A549 (cell line): ENCODE measurements around the gene TRPV3. TPM values are rescaled to one million over a fixed set of nuclear protein-coding genes. Genes with fewer than 3 reads are reported as not detected.
"Not testable (repeated sequence)": the region's sequence is repeated elsewhere in the genome, so short reads cannot be mapped to it uniquely, and the experiment has no call there.

Experiments used
- ATAC-seq, 2 experiments: fragments of 200-7000 bp in 1 of 2; fragments of >200 bp in 1 of 2; cut with Nextera tagmentation in 1 of 2; cut with Tn5 transposase in 1 of 2; 3 replicates each; pipeline versions ENCODE4 v1.8.0 to v1.9.1; 2018 to 2020; ENCODE audit warnings: mild to moderate bottlenecking in 1 of 2, moderate library complexity in 1 of 2
- CTCF ChIA-PET: fragments of 300-600 bp; sonication (Branson Sonifier 250); formaldehyde crosslinking; extraction: SDS; loops from one replicate; lab custom pipeline; 2021; ENCODE audit warnings: antibody characterized with exemption, inconsistent platforms; lab: Yijun Ruan, JAX
- POLR2A ChIA-PET: fragments of 350-600 bp; formaldehyde crosslinking; extraction: SDS; loops from one replicate; lab custom pipeline; 2021; ENCODE audit warnings: antibody characterized with exemption, inconsistent platforms; lab: Yijun Ruan, JAX
- DNase-seq, 2 experiments: peaks; one replicate each; pipeline versions ENCODE4 v3.0.0 to v3.0.0-alpha.2; 2011 to 2016; ENCODE audit warnings: low read depth in 1 of 2, low spot score in 1 of 2
- FAIRE-seq: peaks from 2 replicates; lab custom pipeline; 2011; peaks lifted over from hg19 to GRCh38; lab: Jason Lieb, UNC
- H3K27ac ChIP-seq, 2 experiments: fragments of >200 bp; sonication (Bioruptor Twin); formaldehyde crosslinking; 3 replicates each; pipeline ENCODE4 v1.5.1; 2016 to 2017
- H3K4me1 ChIP-seq: fragments of >200 bp; sonication (Bioruptor Twin); formaldehyde crosslinking; 3 replicates; pipeline ENCODE4 v1.6.1; 2016
- H3K4me2 ChIP-seq: fragments of >200 bp; sonication (Bioruptor Twin); formaldehyde crosslinking; 3 replicates; pipeline ENCODE4 v1.6.1; 2016
- H3K4me3 ChIP-seq: fragments of >200 bp; sonication (Bioruptor Twin); formaldehyde crosslinking; 3 replicates; pipeline ENCODE4 v1.5.1; 2016
- H3K9me3 ChIP-seq: fragments of >200 bp; sonication (Bioruptor Twin); formaldehyde crosslinking; 3 replicates; pipeline ENCODE4 v1.6.1; 2016
- CBX8 ChIP-seq: fragments of 200-600 bp; sonication (generic); IDR thresholded peaks from 2 replicates; pipeline ENCODE4 v1.6.1; 2016
- CEBPB ChIP-seq, 2 experiments: fragments of >200 bp in 1 of 2; sonication (Bioruptor Twin) in 1 of 2; formaldehyde crosslinking in 1 of 2; IDR thresholded peaks; 2 replicates each; pipeline ENCODE4 v1.6.1; 2012 to 2016
- CHD4 ChIP-seq: fragments of 200-600 bp; sonication (generic); IDR thresholded peaks from 2 replicates; pipeline ENCODE4 v1.6.1; 2016; ENCODE audit warnings: antibody characterized with exemption, mild to moderate bottlenecking, borderline replicate concordance
- EHMT2 ChIP-seq: fragments of 200-600 bp; sonication (generic); IDR thresholded peaks from 2 replicates; pipeline ENCODE4 v1.6.1; 2016; ENCODE audit warnings: antibody characterized with exemption, low read depth, mild to moderate bottlenecking, moderate library complexity
- ELK1 ChIP-seq: fragments of 150-350 bp; IDR thresholded peaks from 2 replicates; pipeline ENCODE4 v1.6.1; 2014; ENCODE audit warnings: low read depth, mild to moderate bottlenecking, low read length
- ESRRA ChIP-seq: fragments of 150-350 bp; IDR thresholded peaks from 2 replicates; pipeline ENCODE4 v1.6.1; 2014; ENCODE audit warnings: mild to moderate bottlenecking, low read length, borderline replicate concordance
- FOXS1 ChIP-seq: fragments of 250-450 bp; sonication (Bioruptor Pico); IDR thresholded peaks from 2 replicates; pipeline ENCODE4 v1.5.0; 2020; ENCODE audit warnings: mild to moderate bottlenecking, moderate library complexity
- HDAC2 ChIP-seq: fragments of 200-600 bp; sonication (generic); IDR thresholded peaks from 2 replicates; pipeline ENCODE4 v1.6.1; 2016
- HOXA7 ChIP-seq: fragments of 250-450 bp; sonication (Bioruptor Pico); IDR thresholded peaks from 2 replicates; pipeline ENCODE4 v1.5.0; 2020; ENCODE audit warnings: mild to moderate bottlenecking, moderate library complexity
- HOXB13 ChIP-seq: fragments of 250-450 bp; sonication (Bioruptor Pico); IDR thresholded peaks from 2 replicates; pipeline ENCODE4 v1.5.0; 2020; ENCODE audit warnings: low read depth, mild to moderate bottlenecking, moderate library complexity
- HOXB5 ChIP-seq: fragments of 250-450 bp; sonication (Bioruptor Pico); IDR thresholded peaks from 2 replicates; pipeline ENCODE4 v1.5.0; 2020; ENCODE audit warnings: mild to moderate bottlenecking, moderate library complexity
- JUN ChIP-seq, 2 experiments: fragments of >200 bp; sonication (Bioruptor Twin); formaldehyde crosslinking; IDR thresholded peaks; 2 replicates in 1 of 2; 3 replicates in 1 of 2; pipeline ENCODE4 v1.6.1; 2016 to 2017
- JUNB ChIP-seq: fragments of >200 bp; sonication (Bioruptor Twin); formaldehyde crosslinking; IDR thresholded peaks from 2 replicates; pipeline ENCODE4 v1.6.1; 2016
- KDM5A ChIP-seq: fragments of 200-600 bp; sonication (generic); IDR thresholded peaks from 2 replicates; pipeline ENCODE4 v1.6.1; 2016; ENCODE audit warnings: antibody characterized with exemption, mild to moderate bottlenecking
- MAFK ChIP-seq: fragments of 450-650 bp; IDR thresholded peaks from 2 replicates; pipeline ENCODE4 v1.6.1; 2014; ENCODE audit not compliant: partially characterized antibody
- NFE2L2 ChIP-seq: fragments of 150-350 bp; conservative IDR thresholded peaks from 2 replicates; pipeline ENCODE4 v1.6.1; 2014; ENCODE audit warnings: low read length
- NPAS2 ChIP-seq: fragments of 250-450 bp; sonication (Bioruptor Pico); IDR thresholded peaks from 2 replicates; pipeline ENCODE4 v1.8.0; 2022; ENCODE audit warnings: mild to moderate bottlenecking, moderate library complexity, borderline replicate concordance
- NR3C1 ChIP-seq: fragments of >200 bp; sonication (Bioruptor Twin); formaldehyde crosslinking; IDR thresholded peaks from 3 replicates; pipeline ENCODE4 v1.6.1; 2017
- POLR2A ChIP-seq: IDR thresholded peaks from 2 replicates; pipeline ENCODE4 v1.6.1; 2012; ENCODE audit warnings: mild to moderate bottlenecking, low read length
- RAD21 ChIP-seq, 2 experiments: fragments of >200 bp in 1 of 2; sonication (Bioruptor Twin) in 1 of 2; formaldehyde crosslinking in 1 of 2; IDR thresholded peaks in 1 of 2; conservative IDR thresholded peaks in 1 of 2; 2 replicates in 1 of 2; 3 replicates in 1 of 2; pipeline ENCODE4 v1.6.1; 2012 to 2018; ENCODE audit warnings: inconsistent platforms in 1 of 2
- RARB ChIP-seq: fragments of 250-450 bp; sonication (Bioruptor Pico); IDR thresholded peaks from 2 replicates; pipeline ENCODE4 v1.8.0; 2021; ENCODE audit warnings: mild to moderate bottlenecking, moderate library complexity
- RCOR1 ChIP-seq: fragments of 150-350 bp; IDR thresholded peaks from 2 replicates; pipeline ENCODE4 v1.6.1; 2014; ENCODE audit warnings: antibody characterized with exemption, low read length, low read depth
- RNF2 ChIP-seq: fragments of 200-600 bp; sonication (generic); IDR thresholded peaks from 2 replicates; pipeline ENCODE4 v1.6.1; 2016; ENCODE audit warnings: low read depth, mild to moderate bottlenecking, antibody characterized with exemption, moderate library complexity, borderline replicate concordance
- SMC3 ChIP-seq: fragments of >200 bp; sonication (Bioruptor Twin); formaldehyde crosslinking; IDR thresholded peaks from 3 replicates; pipeline ENCODE4 v1.6.1; 2018; ENCODE audit warnings: inconsistent platforms
- TP53 ChIP-seq: fragments of 250-450 bp; sonication (Bioruptor Pico); IDR thresholded peaks from 2 replicates; pipeline ENCODE4 v1.5.0; 2021; ENCODE audit warnings: mild to moderate bottlenecking, moderate library complexity
- ZFP36 ChIP-seq: fragments of 450-650 bp; IDR thresholded peaks from 2 replicates; pipeline ENCODE4 v1.6.1; 2014; ENCODE audit warnings: borderline replicate concordance; ENCODE audit not compliant: partially characterized antibody
- ZSCAN20 ChIP-seq: fragments of 250-450 bp; sonication (Bioruptor Pico); IDR thresholded peaks from 2 replicates; pipeline ENCODE4 v1.8.0; 2022; ENCODE audit warnings: mild to moderate bottlenecking, moderate library complexity
- WGBS: methylation state at CpG from one replicate; pipeline ENCODE4 v1.1.6; 2017; ENCODE audit errors: missing lambda C conversion rate; 5-methylcytosine and 5-hydroxymethylcytosine counted together
- polyA plus RNA-seq, 4 experiments: library from polyadenylated mRNA; depleted of rRNA in 3 of 4; stranded (reverse); fragments of >200 nt; fragmentation: RNase III in 1 of 4; extraction: RNeasy Plus Mini Kit Qiagen cat#74134 plus additional on column Dnase treatment in 1 of 4; gene quantifications; 2 replicates in 3 of 4; 3 replicates in 1 of 4; pipeline ENCODE4 v1.2.3, GENCODE V29; 2011 to 2017
- TF ChIP-seq, protein P1 (sequence below): fragments of 250-450 bp; sonication (Bioruptor Pico); IDR thresholded peaks from 2 replicates; pipeline ENCODE4 v1.5.0; 2020; ENCODE audit warnings: low read depth, mild to moderate bottlenecking, moderate library complexity

Gene TRPV3
- polyA plus RNA-seq, 2 of the 4 experiments (the other 2 are of a cell fraction), result 0.46 to 1.2 TPM

DNA sequence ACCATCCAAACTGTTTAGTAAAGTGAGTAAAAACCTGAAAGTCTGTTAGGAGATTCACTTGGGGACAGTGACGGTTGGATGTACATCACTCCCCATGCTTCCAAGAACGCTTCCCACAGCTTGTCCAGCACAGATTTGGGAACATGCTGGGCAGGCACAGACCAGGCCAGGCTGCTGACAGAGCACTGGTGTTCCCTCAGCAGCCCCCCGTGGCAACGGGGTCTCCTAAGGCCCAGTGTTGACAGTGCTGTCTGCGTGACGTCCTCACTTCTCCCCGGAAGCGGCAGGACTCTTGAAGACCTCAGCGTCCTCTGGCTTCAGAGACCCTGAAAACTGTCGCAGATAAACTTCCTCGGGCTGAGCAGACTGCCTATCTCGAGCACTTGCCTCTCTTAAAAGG, 8.9 kb upstream of the TRPV3 start:
- no peak for DNase-seq
- ATAC-seq, result no peak
- TF ChIP-seq TP53 (CRISPR knock-in tag) (no peak), RNF2 (no peak), HDAC2 (no peak), SMC3 (no peak), RAD21 (conservative IDR thresholded peaks at IDR 0.05 in 1 of 2, IDR thresholded peaks at IDR 0.05 in 1 of 2) (no peak), CEBPB (IDR thresholded peaks at IDR 0.05) (no peak), CBX8 (no peak), FOXS1 (no peak), NPAS2 (CRISPR knock-in tag) (no peak), RARB (CRISPR knock-in tag) (no peak), JUNB (no peak), HOXA7 (no peak)
- TF ChIP-seq, all 56 proteins: peak for 0
- H3K4me2 ChIP-seq, result no peak overlapping the region
- FAIRE-seq, result no peak
- H3K4me3 ChIP-seq, result no peak overlapping the region
- CTCF ChIA-PET, result no interaction called here
- 90% methylated on average over 12 of the region's 12 CpGs for WGBS
- 0 out of 3 replicates have a peak, but pooled peaks cover 4% of the 10 kb centered on the region for H3K4me1 ChIP-seq
- H3K27ac ChIP-seq, result no peak overlapping the region
- H3K9me3 ChIP-seq, result no peaks in the 10 kb centered on the region
- POLR2A ChIA-PET, result no interaction called here

DNA sequence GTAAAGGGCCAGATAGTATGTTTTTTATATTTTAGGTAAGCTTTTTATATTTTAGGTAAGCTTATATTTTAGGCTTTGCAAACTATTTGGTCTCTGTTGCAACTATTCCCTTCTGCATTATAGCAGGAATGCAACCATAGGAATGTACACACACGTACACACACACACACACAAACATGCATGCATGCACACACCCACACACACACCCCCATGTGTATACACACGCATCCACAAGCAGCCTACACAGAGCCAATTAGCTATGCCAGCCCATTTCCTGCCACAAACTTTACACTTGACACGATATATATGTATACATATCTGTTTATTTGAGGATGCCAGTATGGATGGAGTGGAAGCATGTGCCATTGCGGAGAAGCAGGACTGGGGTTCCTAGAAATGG, 7.5 kb upstream of the TRPV3 start:
- TF ChIP-seq, protein P1, sequence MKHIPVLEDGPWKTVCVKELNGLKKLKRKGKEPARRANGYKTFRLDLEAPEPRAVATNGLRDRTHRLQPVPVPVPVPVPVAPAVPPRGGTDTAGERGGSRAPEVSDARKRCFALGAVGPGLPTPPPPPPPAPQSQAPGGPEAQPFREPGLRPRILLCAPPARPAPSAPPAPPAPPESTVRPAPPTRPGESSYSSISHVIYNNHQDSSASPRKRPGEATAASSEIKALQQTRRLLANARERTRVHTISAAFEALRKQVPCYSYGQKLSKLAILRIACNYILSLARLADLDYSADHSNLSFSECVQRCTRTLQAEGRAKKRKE (CRISPR knock-in tag), result no peak
- ChIA-PET CTCF (interaction anchor here (1.0 kb wide), 2 partner anchors 10 kb away, joined by 3 to 5 read pairs; no protein-coding TSS in a partner anchor), POLR2A (no interaction called here)
- H3K4me3 ChIP-seq, result no peak overlapping the region
- no peak for FAIRE-seq
- no peak for DNase-seq
- no peak for ATAC-seq
- no peak overlapping the region for H3K4me2 ChIP-seq
- 79% methylated on average over 4 of the region's 4 CpGs for WGBS
- H3K4me1 ChIP-seq, result 0 out of 3 replicates have a peak, but pooled peaks cover 4% of the 10 kb centered on the region
- no peak overlapping the region for H3K27ac ChIP-seq
- no peaks in the 10 kb centered on the region for H3K9me3 ChIP-seq

DNA sequence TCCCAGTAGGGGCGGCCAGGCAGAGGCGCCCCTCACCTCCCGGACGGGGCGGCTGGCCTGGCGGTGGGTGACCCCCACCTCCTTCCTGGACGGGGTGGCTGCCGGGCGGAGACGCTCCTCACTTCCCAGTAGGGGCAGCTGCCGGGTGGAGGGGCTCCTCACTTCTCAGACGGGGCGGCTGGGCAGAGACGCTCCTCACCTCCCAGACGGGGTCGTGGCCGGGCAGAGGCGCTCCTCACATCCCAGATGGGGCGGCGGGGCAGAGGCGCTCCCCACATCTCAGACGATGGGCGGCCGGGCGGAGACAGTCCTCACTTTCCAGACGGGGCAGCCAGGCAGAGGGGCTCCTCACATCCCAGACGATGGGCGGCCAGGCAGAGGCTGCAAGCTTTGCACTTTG, 6.6 kb upstream of the TRPV3 start:
- FAIRE-seq, ATAC-seq, CTCF ChIA-PET: not testable (repeated sequence)

DNA sequence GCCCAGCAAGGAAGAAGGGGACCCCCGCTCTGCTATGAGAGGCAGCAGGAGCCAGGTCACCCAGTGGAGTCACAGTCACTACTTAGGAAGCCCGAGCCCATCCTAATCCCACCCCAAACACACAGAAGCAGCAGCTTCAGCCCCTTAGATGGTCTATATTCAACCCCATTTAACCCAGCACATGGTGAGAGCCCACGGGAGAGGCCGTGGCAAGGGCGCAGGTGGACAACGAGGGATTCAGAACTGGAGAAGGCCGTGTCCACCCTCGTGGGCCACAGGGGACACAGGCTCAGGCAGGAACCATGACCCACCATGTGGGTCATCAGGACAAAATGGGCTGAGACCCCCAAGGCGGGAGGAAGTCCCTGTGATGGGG, 1.6 kb upstream of the TRPV3 start:
- H3K4me2 ChIP-seq, result no peak overlapping the region
- CTCF ChIA-PET, result no interaction called here
- 70% methylated on average over 9 of the region's 9 CpGs for WGBS

More for the DNA sequence above, 6.6 kb upstream of the TRPV3 start:
- H3K27ac ChIP-seq, H3K9me3 ChIP-seq, DNase-seq, POLR2A ChIA-PET, H3K4me3 ChIP-seq, H3K4me1 ChIP-seq, H3K4me2 ChIP-seq: not testable (repeated sequence)
- WGBS, result 88% methylated on average over 3 of the region's 28 CpGs

More for the DNA sequence above, 1.6 kb upstream of the TRPV3 start:
- H3K4me1 ChIP-seq, result 0 out of 3 replicates have a peak, but pooled peaks cover 4% of the 10 kb centered on the region
- H3K4me3 ChIP-seq, result no peak overlapping the region
- H3K27ac ChIP-seq, result no peak overlapping the region
- no peaks in the 10 kb centered on the region for H3K9me3 ChIP-seq
- ATAC-seq (no peak), FAIRE-seq (no peak), DNase-seq (no peak)
- no peak for TF ChIP-seq EHMT2
- TF ChIP-seq KDM5A, result no peak
- TF ChIP-seq POLR2A, result no peak
- no peak for TF ChIP-seq MAFK
- TF ChIP-seq RNF2, result no peak
- TF ChIP-seq ESRRA, result no peak
- no peak for TF ChIP-seq RARB (CRISPR knock-in tag)
- TF ChIP-seq NFE2L2, result no peak
- no peak for TF ChIP-seq ZFP36
- no peak for TF ChIP-seq JUN (IDR thresholded peaks at IDR 0.05)
- no peak for TF ChIP-seq ELK1
- TF ChIP-seq NR3C1, result no peak
- TF ChIP-seq HOXB13 (CRISPR knock-in tag), result no peak
- TF ChIP-seq RAD21 (conservative IDR thresholded peaks at IDR 0.05 in 1 of 2, IDR thresholded peaks at IDR 0.05 in 1 of 2), result no peak
- no peak for TF ChIP-seq RCOR1
- TF ChIP-seq HOXB5 (CRISPR knock-in tag), result no peak
- no peak for TF ChIP-seq ZSCAN20 (CRISPR knock-in tag)
- TF ChIP-seq CHD4, result no peak
- POLR2A ChIA-PET, result no interaction called here
